Glomerular visceral epithelial cell (primary cell): Measurements from ENCODE around the gene JAK1.

Experiments
- DNase-seq: peaks from one replicate; pipeline ENCODE4 v3.0.0-alpha.2; 2016; ENCODE audit errors: extremely low spot score

Gene JAK1

GRCh38 chr1:64892576-64893573 lies 73.5 kb downstream of the JAK1 start:
- DNase-seq: no peak

GRCh38 chr1:64891448-64891825 lies 74.9 kb downstream of the JAK1 start:
- DNase-seq: peak; percentile 22

DNA sequence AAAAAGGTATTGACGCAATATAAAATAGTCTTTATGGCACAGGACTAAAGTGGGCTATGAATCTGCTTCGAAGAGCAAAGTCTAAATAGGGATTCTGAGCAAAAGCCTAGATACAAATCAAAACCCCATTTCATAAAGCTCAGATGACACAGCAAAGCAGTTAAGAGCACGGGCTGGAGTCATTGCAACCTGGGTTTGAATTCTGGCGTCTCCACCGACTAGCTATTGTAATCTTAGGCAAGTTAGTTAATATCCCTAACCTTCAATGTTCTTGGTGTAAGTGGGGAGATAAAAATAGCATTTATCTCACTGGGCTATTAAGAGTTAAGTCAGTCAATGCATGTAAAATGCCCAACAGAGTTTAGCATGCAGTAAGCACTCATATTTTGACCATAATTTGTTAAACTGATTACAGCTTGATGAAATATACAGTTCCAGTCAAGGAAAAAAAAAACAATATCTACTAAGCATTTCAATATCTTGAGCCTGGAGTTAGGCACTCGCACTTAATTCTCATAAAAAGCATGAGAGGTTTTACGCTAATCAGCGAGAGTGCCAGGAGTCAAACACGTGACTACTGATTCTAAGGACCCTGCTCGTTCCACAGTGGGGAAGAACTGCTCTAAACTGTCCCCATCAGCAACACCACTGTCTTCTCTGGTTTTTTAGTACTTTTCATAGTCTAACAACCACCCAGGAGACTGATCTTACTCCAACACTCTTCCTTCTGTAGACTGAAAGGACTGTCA lies 75.5 kb downstream of the JAK1 start:
- no peak for DNase-seq

GRCh38 chr1:64887689-64888217 lies 78.6 kb downstream of the JAK1 start:
- no peak for DNase-seq

DNA sequence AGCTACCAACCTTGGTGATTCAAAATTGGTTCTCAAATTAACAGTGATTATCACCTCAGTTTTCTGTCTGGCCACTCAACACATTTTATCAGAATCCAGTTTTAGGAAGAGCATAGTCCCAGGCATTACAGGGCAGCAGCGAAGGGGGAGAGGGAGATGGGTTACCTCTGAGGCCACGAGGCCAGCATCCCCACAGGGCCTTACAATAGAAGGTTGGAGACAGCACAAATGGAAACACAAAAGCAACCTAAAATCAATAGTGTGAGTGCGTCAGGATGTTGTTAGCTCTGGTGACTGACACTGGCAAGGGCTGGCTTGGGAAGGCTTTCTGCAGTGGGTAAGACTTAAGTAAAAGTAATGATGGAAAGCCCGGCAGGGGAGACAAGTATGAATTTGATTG lies 79.5 kb downstream of the JAK1 start:
- DNase-seq: no peak

- DNase-seq: no peak
These were observed 80.7 kb downstream of the JAK1 start for GRCh38 chr1:64885648-64886047.

GRCh38 chr1:64884261-64885040 lies 81.9 kb downstream of the JAK1 start:
- no peak for DNase-seq

GRCh38 chr1:64882574-64883255 lies 83.6 kb downstream of the JAK1 start:
- no peak for DNase-seq

DNA sequence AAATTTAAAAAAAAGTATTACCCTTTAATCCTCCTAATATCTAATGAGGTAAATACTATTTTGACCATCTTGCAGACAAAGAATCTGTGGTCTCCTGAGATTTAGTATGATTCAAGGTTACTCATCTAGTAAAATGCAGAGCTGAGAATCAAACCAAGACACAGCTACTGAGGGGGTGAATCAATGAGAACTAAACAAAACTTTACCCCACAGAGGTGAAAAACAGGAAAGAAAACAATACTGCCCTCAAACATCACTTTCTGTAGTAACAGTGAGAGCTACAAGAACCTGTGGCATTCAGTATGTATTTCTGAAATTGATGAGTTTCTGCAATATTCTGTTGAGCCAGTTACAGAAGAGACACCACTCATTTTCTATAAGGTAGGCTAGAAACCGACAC lies 85.1 kb downstream of the JAK1 start:
- DNase-seq: no peak

DNA sequence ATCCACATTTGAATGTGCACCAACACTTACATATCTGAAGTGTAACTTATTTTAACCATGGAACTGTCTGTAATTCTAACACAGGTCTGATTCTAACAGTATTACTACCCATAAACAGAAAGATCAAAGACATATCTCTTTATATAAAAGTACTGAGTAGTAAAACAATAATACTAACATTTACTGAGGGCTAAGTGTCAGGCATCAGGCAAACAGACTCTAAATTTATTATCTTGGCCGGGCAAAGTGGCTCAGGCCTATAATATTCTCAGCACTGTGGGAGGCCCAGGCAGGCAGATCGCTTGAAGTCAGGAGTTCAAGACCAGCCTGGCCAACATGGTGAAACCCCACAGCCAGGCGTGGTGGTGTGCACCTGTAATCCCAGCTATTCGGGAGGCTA lies 85.9 kb downstream of the JAK1 start:
- no peak for DNase-seq

DNA sequence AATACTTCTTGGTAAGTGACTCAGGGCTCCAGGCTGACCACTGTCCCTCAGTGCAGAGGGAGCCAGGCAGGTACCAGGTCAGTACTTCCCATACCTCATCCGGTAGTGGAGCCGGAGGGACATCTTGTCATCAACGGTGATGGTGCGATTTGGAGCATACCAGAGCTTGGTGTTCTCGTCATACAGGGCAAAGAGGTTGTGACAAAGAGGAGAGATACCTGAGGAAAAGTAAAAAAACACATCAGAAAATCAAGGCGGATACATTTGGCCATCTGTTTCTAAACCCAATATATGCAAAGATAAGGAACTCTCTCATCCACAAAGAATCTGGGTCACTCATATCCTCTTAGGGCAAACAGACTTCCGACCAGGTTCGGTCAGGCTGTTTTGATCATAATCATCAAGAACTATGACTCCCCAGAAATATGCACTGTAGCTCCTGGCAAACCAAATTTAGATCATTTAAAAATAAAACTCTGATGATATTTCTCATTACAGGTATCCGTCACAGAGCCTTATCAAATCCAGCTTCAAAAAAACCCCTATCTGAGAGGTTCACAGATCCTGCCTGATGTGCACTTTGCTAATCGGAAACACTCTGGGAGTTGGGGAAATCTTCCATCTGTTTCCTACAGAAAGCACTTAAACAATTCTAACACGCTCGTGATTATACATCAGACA lies 87.3 kb downstream of the JAK1 start:
- no peak for DNase-seq

GRCh38 chr1:64878090-64878489 lies 88.3 kb downstream of the JAK1 start:
- no peak for DNase-seq

DNA sequence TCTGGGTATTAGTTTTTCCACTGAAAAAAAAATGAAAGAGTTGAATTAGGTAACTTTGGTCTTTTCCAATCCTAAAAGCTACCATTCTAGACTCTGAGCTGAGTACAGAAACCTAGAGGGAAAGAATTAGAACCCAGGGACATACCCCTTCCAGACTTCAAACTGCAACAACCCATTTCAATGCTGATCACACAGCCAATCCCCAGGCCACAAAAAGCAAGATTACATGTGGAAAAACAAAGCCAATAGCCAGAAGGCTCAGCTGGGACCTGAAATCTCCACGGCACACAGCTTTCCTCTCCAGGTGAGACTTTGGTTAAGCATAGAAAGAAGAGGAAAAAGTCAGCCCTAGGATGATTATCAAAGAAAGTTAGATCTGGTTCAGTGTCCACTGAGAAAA lies 88.8 kb downstream of the JAK1 start:
- no peak for DNase-seq

DNA sequence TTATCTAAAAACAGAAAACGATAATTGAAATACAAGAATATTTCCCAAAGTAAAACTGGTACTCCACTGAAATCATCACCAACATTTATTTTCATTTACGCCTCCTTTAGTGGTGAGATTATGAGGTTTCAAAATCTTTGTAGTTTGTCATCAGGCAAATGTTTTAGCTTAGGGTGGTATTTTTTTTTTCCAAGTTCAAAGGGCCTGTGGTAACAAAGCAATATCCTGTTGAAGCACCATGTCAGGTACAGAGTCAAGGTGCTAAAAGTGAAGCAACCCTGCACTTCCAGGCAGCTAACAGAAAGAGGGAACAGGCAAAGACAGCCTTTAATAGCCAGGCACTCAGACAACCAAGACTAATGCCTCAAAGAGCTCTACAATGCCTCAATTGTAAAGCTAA lies 89.2 kb downstream of the JAK1 start:
- no peak for DNase-seq

DNA sequence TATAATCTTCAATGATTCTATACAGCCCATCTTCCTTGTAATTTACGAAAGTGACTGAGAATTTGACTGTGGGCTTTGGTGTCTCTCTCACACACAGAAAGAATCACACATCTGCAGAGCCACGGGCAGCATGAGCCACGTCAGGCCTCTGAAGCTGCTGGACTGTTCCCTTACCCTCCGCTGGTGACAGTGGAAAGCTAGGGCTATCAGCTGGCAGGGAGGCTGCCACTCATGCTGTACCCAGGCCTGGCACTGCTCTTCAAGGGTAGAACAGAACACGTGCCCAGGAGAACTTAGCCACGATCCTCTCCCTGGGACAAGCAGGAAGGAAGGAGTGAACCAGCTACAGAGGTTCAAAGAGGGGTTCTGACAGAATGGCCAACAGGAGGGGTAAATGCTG lies 90.7 kb downstream of the JAK1 start:
- DNase-seq: no peak

GRCh38 chr1:64875101-64875500 lies 91.2 kb downstream of the JAK1 start:
- DNase-seq: no peak

DNA sequence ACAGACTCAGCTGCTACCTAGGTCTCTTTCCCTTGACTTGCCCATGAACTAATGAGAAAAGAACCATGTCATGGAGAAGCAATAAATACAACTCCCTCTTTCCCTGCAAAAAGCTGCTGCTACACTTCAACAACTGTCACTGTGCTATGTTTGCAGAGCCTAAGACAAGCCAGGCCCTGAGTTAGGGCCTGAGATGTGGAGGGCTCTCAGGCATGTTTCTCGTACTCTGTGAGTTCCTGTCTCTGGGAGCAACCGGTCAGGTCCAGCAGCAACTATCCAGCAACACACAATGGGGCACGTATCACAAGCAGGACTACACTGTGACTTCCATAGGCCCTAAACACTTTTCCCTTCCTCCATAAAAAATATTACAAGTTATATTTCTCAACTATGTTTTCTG lies 91.7 kb downstream of the JAK1 start:
- DNase-seq: no peak

DNA sequence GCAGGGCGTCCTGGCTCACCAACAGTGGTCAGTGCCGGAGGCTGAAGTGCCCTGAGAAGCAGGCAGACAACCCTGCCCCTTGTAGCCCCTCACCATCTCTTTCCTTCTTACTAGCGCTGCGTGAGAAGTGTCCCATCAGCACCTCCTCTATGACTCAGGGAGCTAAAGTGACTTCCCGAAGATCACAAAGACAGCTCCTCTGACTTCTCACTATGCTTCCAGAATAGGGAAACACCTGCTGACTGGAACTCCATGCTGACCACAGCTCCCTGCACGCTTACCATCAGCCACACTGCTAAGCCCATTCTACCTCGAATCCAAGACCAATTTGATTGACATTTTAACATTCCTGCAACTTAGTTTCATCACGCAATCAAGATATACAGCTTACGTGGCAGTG lies 92.8 kb downstream of the JAK1 start:
- DNase-seq: no peak

DNA sequence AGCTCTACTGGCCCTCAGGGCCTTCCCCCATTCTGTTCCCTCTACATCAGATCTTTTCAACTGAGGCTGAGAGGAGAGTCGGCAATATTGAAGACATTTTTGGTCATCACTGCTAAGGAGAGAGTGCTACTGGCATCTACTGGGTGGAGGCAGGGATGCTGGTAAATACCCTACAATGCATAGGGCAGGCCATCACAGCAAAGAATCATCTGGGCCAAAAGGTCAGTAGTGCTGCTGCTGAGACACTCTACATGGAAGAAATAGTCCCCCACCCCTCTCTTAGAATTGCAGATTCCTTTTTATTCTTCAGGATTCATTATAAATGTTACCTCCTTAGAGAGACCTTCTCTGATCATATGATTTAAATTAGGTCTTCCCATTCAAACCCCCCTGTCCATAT lies 94.3 kb downstream of the JAK1 start:
- no peak for DNase-seq

- DNase-seq: no peak
These were observed 95.1 kb downstream of the JAK1 start for GRCh38 chr1:64871256-64871655.

DNA sequence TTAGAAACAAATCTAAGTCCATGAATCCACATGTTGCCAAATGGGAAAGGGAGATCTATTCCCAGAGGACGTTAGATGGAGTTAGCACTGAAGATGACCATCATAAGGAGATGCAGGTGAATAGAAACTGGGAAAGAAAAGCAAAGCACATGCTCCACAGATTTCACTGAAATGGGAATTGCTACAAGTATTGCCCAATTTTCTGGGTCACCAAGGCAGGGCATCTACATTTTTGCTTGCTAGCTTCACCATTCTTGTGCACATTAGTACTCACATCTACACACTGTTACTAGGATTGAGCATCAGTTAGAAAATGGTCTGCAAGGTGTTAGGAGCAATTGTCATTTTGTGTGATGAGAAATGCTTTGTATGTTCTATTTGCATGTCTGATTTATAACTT lies 99.1 kb downstream of the JAK1 start:
- no peak for DNase-seq
